Bone marrow (tissue), 2 donors: ENCODE results near the gene EIF2B4.
"Not testable (repeated sequence)": the region's sequence is repeated elsewhere in the genome, so short reads cannot be mapped to it uniquely, and the experiment has no call there.

ENCODE experiments used
- DNase-seq, 2 donors: peaks; one replicate each; lab custom pipeline; 2025; lab: John Stamatoyannopoulos, UW

EIF2B4 gene

GRCh38 chr2:27336173-27336572 is 34.0 kb downstream of the EIF2B4 start:
- no peak for DNase-seq

- no peak for DNase-seq
Measured at GRCh38 chr2:27335311-27335710, 34.8 kb downstream of the EIF2B4 start.

- DNase-seq, result no peak
Measured at GRCh38 chr2:27324720-27325119, 45.4 kb downstream of the EIF2B4 start.

GRCh38 chr2:27323596-27324285 is 46.4 kb downstream of the EIF2B4 start:
- DNase-seq, result no peak

- peak; percentile 62 to 71 for DNase-seq
Measured at GRCh38 chr2:27322766-27323595, 47.2 kb downstream of the EIF2B4 start, which contains the start of gene MPV17. TSS of gene MPV17 (minus strand) at chr2:27323097. CDS start at chr2:27322517, 580 bp downstream.

GRCh38 chr2:27322301-27322765 is 47.8 kb downstream of the EIF2B4 start:
- DNase-seq, result no peak

GRCh38 chr2:27320958-27321543 is 49.1 kb downstream of the EIF2B4 start:
- DNase-seq, result no peak

GRCh38 chr2:27319839-27320238 is 50.3 kb downstream of the EIF2B4 start:
- not testable (repeated sequence) for DNase-seq

- no peak for DNase-seq
Measured at GRCh38 chr2:27316655-27317412, 53.3 kb downstream of the EIF2B4 start.

GRCh38 chr2:27315122-27315521 is 55.0 kb downstream of the EIF2B4 start:
- DNase-seq, result no peak

- no peak for DNase-seq
Measured at GRCh38 chr2:27314709-27315108, 55.4 kb downstream of the EIF2B4 start.
